HG02798 (cell line): ENCODE data around the gene RNU6-1.

Experiments
- ATAC-seq: cut with Tn5 transposase; IDR thresholded peaks from one replicate; pipeline ENCODE4 v1.9.1; 2021; ENCODE audit warnings: mild to moderate bottlenecking; ENCODE audit not compliant: unreplicated experiment, poor library complexity

RNU6-1 gene

GRCh38 chr15:67823314-67824196 is 16.3 kb downstream of the RNU6-1 start:
- ATAC-seq = no peak

GRCh38 chr15:67822537-67823313 is 17.1 kb downstream of the RNU6-1 start:
- ATAC-seq = no peak

- no peak for ATAC-seq
Measured at GRCh38 chr15:67821784-67822440, 17.9 kb downstream of the RNU6-1 start.

GRCh38 chr15:67820992-67821783 is 18.7 kb downstream of the RNU6-1 start:
- no peak for ATAC-seq

- no peak for ATAC-seq
Measured at GRCh38 chr15:67820122-67820991, 19.5 kb downstream of the RNU6-1 start.

GRCh38 chr15:67819636-67820035 is 20.2 kb downstream of the RNU6-1 start:
- ATAC-seq = no peak

GRCh38 chr15:67818464-67818863 is 21.4 kb downstream of the RNU6-1 start:
- no peak for ATAC-seq

GRCh38 chr15:67816668-67817067 is 23.2 kb downstream of the RNU6-1 start:
- no peak for ATAC-seq

GRCh38 chr15:67815036-67815592 is 24.7 kb downstream of the RNU6-1 start:
- no peak for ATAC-seq

GRCh38 chr15:67813104-67813634 is 26.7 kb downstream of the RNU6-1 start:
- ATAC-seq = no peak

- ATAC-seq = no peak
Measured at GRCh38 chr15:67812241-67812644, 27.6 kb downstream of the RNU6-1 start.

- ATAC-seq = no peak
Measured at GRCh38 chr15:67809866-67810265, 30.0 kb downstream of the RNU6-1 start.

GRCh38 chr15:67809441-67809840 is 30.4 kb downstream of the RNU6-1 start:
- no peak for ATAC-seq

GRCh38 chr15:67808821-67809220 is 31.0 kb downstream of the RNU6-1 start:
- no peak for ATAC-seq

GRCh38 chr15:67807836-67808235 is 32.0 kb downstream of the RNU6-1 start:
- no peak for ATAC-seq

- ATAC-seq = no peak
Measured at GRCh38 chr15:67807141-67807540, 32.7 kb downstream of the RNU6-1 start.

GRCh38 chr15:67806536-67806935 is 33.3 kb downstream of the RNU6-1 start:
- ATAC-seq = no peak

- no peak for ATAC-seq
Measured at GRCh38 chr15:67805666-67806516, 34.0 kb downstream of the RNU6-1 start.
